Measurements from ENCODE around the gene SFT2D1.

SFT2D1 gene

GRCh38 chr6:166308033-166308768, 34.1 kb downstream of the SFT2D1 start, which contains the start of gene PRR18:
Gene PRR18 (minus strand): TSS chr6:166308392. CDS start chr6:166308142, 250 bp downstream.
- 2% methylated on average over 58 of the region's 74 CpGs for WGBS (ENCODE audit: insufficient coverage)
- CTCF ChIA-PET = interaction anchor here (0.7 to 6.9 kb wide), 10 partner anchors 8 to 90 kb away, joined by 3 to 118 read pairs (median 5); no protein-coding TSS in a partner anchor
- H3K4me1 ChIP-seq (ENCODE audit: control extremely low read depth in 1 of 4, control insufficient read depth in 4 of 4, insufficient read depth in 4 of 4, low read length in 3 of 4) = peaks cover 0 to 20% (median 18%) of the 10 kb centered on the region in 4 experiments
- H3K27ac ChIP-seq (ENCODE audit: insufficient read depth in 1 of 2, low read depth in 1 of 2, low read length in 2 of 2, poor library complexity in 1 of 2, severe bottlenecking in 2 of 2) = no peak within 1 kb of the TSS
- H3K9me3 ChIP-seq (ENCODE audit: control extremely low read depth in 1 of 5, control insufficient read depth in 4 of 5, insufficient read depth in 2 of 5, low read depth in 1 of 5, low read length in 4 of 5) = no peaks in the 10 kb centered on the region
- H3K36me3 ChIP-seq (ENCODE audit: control insufficient read depth in 4 of 4, insufficient read depth in 4 of 4, low read length in 3 of 4) = no peaks in the 10 kb centered on the region
- H3K27me3 ChIP-seq (replicated peaks in 2 of 5; ENCODE audit: control insufficient read depth in 4 of 5, insufficient read depth in 5 of 5, low read length in 4 of 5) = peaks cover 0 to 65% (median 31%) of the 10 kb centered on the region in 5 experiments
- POLR2A ChIA-PET = no interaction called here
- H3K4me3 ChIP-seq (ENCODE audit: control insufficient read depth in 1 of 7, extremely low read depth in 1 of 7, insufficient read depth in 4 of 7, low read depth in 2 of 7, low read length in 6 of 7) = peak within 1 kb of the TSS; percentile 22 to 72 (median 53)
- DNase-seq = peak in 1 of 3 donors; percentile 37

- Histone ChIP-seq H3K9me3 (ENCODE audit: control extremely low read depth in 1 of 5, control insufficient read depth in 4 of 5, insufficient read depth in 2 of 5, low read depth in 1 of 5, low read length in 4 of 5) (no peaks in the 10 kb centered on the region), H3K27ac (ENCODE audit: insufficient read depth in 1 of 2, low read depth in 1 of 2, low read length in 2 of 2, poor library complexity in 1 of 2, severe bottlenecking in 2 of 2) (no peak overlapping the region)
- POLR2A ChIA-PET = no interaction called here
Measured at GRCh38 chr6:166307082-166308032, 35.0 kb downstream of the SFT2D1 start.

GRCh38 chr6:166306378-166307081, 35.8 kb downstream of the SFT2D1 start:
- Histone ChIP-seq H3K36me3 (ENCODE audit: control insufficient read depth in 4 of 4, insufficient read depth in 4 of 4, low read length in 3 of 4) (no peaks in the 10 kb centered on the region), H3K27me3 (replicated peaks in 2 of 5; ENCODE audit: control insufficient read depth in 4 of 5, insufficient read depth in 5 of 5, low read length in 4 of 5) (peaks cover 0 to 65% (median 31%) of the 10 kb centered on the region in 5 experiments), H3K27ac (ENCODE audit: insufficient read depth in 1 of 2, low read depth in 1 of 2, low read length in 2 of 2, poor library complexity in 1 of 2, severe bottlenecking in 2 of 2) (no peak overlapping the region), H3K9me3 (ENCODE audit: control extremely low read depth in 1 of 5, control insufficient read depth in 4 of 5, insufficient read depth in 2 of 5, low read depth in 1 of 5, low read length in 4 of 5) (no peaks in the 10 kb centered on the region), H3K4me3 (ENCODE audit: control insufficient read depth in 1 of 7, extremely low read depth in 1 of 7, insufficient read depth in 4 of 7, low read depth in 2 of 7, low read length in 6 of 7) (peak overlapping the region in 2 of 7 experiments; percentile 57 to 72), H3K4me1 (ENCODE audit: control extremely low read depth in 1 of 4, control insufficient read depth in 4 of 4, insufficient read depth in 4 of 4, low read length in 3 of 4) (peaks cover 0 to 20% (median 18%) of the 10 kb centered on the region in 4 experiments)
- ChIA-PET CTCF (interaction anchor here (1.0 to 1.8 kb wide), 3 partner anchors 11 to 94 kb away, joined by 4 to 9 read pairs (median 5); no protein-coding TSS in a partner anchor), POLR2A (no interaction called here)
- WGBS (ENCODE audit: insufficient coverage) = 58% methylated on average over 30 of the region's 34 CpGs
- DNase-seq = no peak

More at GRCh38 chr6:166307082-166308032, 35.0 kb downstream of the SFT2D1 start:
- Histone ChIP-seq H3K4me1 (ENCODE audit: control extremely low read depth in 1 of 4, control insufficient read depth in 4 of 4, insufficient read depth in 4 of 4, low read length in 3 of 4) (peaks cover 0 to 20% (median 18%) of the 10 kb centered on the region in 4 experiments), H3K36me3 (ENCODE audit: control insufficient read depth in 4 of 4, insufficient read depth in 4 of 4, low read length in 3 of 4) (no peaks in the 10 kb centered on the region), H3K27me3 (replicated peaks in 2 of 5; ENCODE audit: control insufficient read depth in 4 of 5, insufficient read depth in 5 of 5, low read length in 4 of 5) (peaks cover 0 to 65% (median 31%) of the 10 kb centered on the region in 5 experiments), H3K4me3 (ENCODE audit: control insufficient read depth in 1 of 7, extremely low read depth in 1 of 7, insufficient read depth in 4 of 7, low read depth in 2 of 7, low read length in 6 of 7) (peak overlapping the region; percentile 6 to 72 (median 53))
- DNase-seq = peak in 2 of 3 donors; percentile 24 to 48
- CTCF ChIA-PET = interaction anchor here (0.7 to 1.8 kb wide), 4 partner anchors 11 to 94 kb away, joined by 3 to 5 read pairs (median 4); no protein-coding TSS in a partner anchor
- WGBS (ENCODE audit: insufficient coverage) = under 1% methylated on average over 87 of the region's 115 CpGs

- 89% methylated on average over 4 of the region's 10 CpGs for WGBS (ENCODE audit: insufficient coverage)
- Histone ChIP-seq H3K27me3 (replicated peaks in 2 of 5; ENCODE audit: control insufficient read depth in 4 of 5, insufficient read depth in 5 of 5, low read length in 4 of 5) (peaks cover 0 to 63% (median 31%) of the 10 kb centered on the region in 5 experiments), H3K9me3 (ENCODE audit: control extremely low read depth in 1 of 5, control insufficient read depth in 4 of 5, insufficient read depth in 2 of 5, low read depth in 1 of 5, low read length in 4 of 5) (no peaks in the 10 kb centered on the region), H3K36me3 (ENCODE audit: control insufficient read depth in 4 of 4, insufficient read depth in 4 of 4, low read length in 3 of 4) (no peaks in the 10 kb centered on the region), H3K27ac (ENCODE audit: insufficient read depth in 1 of 2, low read depth in 1 of 2, low read length in 2 of 2, poor library complexity in 1 of 2, severe bottlenecking in 2 of 2) (no peak overlapping the region), H3K4me1 (ENCODE audit: control extremely low read depth in 1 of 4, control insufficient read depth in 4 of 4, insufficient read depth in 4 of 4, low read length in 3 of 4) (peaks cover 0 to 20% (median 18%) of the 10 kb centered on the region in 4 experiments), H3K4me3 (ENCODE audit: control insufficient read depth in 1 of 7, extremely low read depth in 1 of 7, insufficient read depth in 4 of 7, low read depth in 2 of 7, low read length in 6 of 7) (no peak overlapping the region)
- no peak for DNase-seq
- ChIA-PET CTCF (interaction anchor here (1.0 to 1.8 kb wide), 2 partner anchors 11 to 95 kb away, joined by 4 to 9 read pairs; no protein-coding TSS in a partner anchor), POLR2A (no interaction called here)
Measured at GRCh38 chr6:166305562-166306117, 36.7 kb downstream of the SFT2D1 start.

- Histone ChIP-seq H3K36me3 (ENCODE audit: control insufficient read depth in 4 of 4, insufficient read depth in 4 of 4, low read length in 3 of 4) (no peaks in the 10 kb centered on the region), H3K27me3 (replicated peaks in 2 of 5; ENCODE audit: control insufficient read depth in 4 of 5, insufficient read depth in 5 of 5, low read length in 4 of 5) (peaks cover 0 to 48% (median 26%) of the 10 kb centered on the region in 5 experiments), H3K27ac (ENCODE audit: insufficient read depth in 1 of 2, low read depth in 1 of 2, low read length in 2 of 2, poor library complexity in 1 of 2, severe bottlenecking in 2 of 2) (no peak overlapping the region), H3K9me3 (ENCODE audit: control extremely low read depth in 1 of 5, control insufficient read depth in 4 of 5, insufficient read depth in 2 of 5, low read depth in 1 of 5, low read length in 4 of 5) (no peaks in the 10 kb centered on the region), H3K4me1 (ENCODE audit: control extremely low read depth in 1 of 4, control insufficient read depth in 4 of 4, insufficient read depth in 4 of 4, low read length in 3 of 4) (peaks cover 0 to 20% (median 18%) of the 10 kb centered on the region in 4 experiments), H3K4me3 (ENCODE audit: control insufficient read depth in 1 of 7, extremely low read depth in 1 of 7, insufficient read depth in 4 of 7, low read depth in 2 of 7, low read length in 6 of 7) (no peak overlapping the region)
- 94% methylated on average over 3 of the region's 3 CpGs for WGBS (ENCODE audit: insufficient coverage)
- no peak for DNase-seq
- CTCF ChIA-PET = interaction anchor here (1.3 to 3.0 kb wide), 2 partner anchors 9 to 97 kb away, joined by 3 to 18 read pairs; no protein-coding TSS in a partner anchor
- POLR2A ChIA-PET = no interaction called here
Measured at GRCh38 chr6:166304106-166304505, 38.2 kb downstream of the SFT2D1 start.

All from common myeloid progenitor, CD34-positive (primary cell).